HG02798 (cell line): ENCODE results near the gene ADIPOR2.

Experiments used
- ATAC-seq: cut with Tn5 transposase; IDR thresholded peaks from one replicate; pipeline ENCODE4 v1.9.1; 2021; ENCODE audit warnings: mild to moderate bottlenecking; ENCODE audit not compliant: unreplicated experiment, poor library complexity

ADIPOR2 gene

DNA sequence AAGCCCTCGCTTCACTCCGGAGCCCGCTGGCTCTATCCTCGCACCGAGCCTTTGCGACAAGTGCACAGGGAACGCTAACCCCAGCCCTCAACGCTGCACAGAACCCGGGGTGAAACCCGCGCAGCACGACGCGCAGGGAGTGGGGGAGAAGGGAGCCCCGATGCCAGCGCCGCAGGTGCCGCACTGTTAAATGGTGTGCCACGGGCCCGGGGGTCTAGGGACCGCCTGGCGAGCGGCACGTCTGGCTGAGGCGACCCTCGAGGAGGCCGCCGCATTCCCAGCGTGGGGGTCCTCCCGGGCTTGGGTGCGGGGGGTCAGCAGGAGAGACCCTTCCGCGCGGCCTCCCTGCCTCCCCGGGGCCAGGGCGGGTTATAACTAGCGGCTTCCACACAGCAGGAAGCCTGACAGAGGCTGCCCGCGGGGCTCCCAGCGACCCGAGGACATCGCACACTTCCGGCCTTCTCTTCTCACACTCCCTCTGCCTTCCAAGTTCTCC, 105.7 kb downstream of the ADIPOR2 start:
- ATAC-seq = peak; percentile 16

DNA sequence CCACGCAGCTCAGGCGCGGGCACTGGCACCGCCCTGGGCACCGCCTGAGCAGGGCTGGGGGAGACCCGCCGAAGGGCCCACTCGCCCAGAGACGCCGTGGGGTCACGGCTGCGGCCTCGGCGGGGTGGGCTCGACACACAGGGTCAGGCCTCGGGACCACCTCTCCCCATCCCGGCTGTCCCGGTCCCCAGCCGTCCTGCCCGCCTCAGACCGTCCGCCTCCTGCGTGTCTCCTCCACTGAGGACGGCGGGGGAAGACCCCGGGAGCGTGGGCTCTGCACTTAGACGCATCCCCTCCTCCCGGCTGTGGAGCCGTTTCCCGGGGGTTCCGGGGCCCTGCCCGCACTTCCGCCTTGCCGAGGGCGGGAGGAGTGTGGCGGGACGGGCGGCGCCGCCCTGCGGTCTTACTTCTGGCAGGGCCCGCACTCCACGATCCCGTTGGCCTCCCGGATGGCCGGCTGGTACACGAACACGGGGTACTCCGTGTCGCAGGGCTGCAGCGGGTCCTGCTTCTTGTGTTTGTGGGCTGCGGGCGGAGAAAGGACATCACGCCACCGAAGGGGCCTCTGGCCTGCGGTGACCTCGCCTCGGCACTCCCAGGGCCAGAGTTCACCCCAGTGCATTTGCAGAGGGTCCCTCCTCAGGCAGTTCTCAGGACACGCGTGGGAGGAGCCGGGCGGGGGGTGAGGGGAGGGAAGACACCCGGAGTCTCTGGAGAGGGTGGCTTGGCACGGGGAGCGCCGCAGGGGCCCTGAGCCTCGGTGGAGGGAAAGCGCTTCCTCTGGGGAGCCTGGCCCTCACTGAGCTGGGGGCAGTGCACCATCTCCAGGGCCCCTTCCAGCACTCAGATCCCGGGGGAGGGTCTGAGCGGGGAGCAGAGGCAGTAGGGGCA, 106.4 kb downstream of the ADIPOR2 start:
- ATAC-seq = no peak

DNA sequence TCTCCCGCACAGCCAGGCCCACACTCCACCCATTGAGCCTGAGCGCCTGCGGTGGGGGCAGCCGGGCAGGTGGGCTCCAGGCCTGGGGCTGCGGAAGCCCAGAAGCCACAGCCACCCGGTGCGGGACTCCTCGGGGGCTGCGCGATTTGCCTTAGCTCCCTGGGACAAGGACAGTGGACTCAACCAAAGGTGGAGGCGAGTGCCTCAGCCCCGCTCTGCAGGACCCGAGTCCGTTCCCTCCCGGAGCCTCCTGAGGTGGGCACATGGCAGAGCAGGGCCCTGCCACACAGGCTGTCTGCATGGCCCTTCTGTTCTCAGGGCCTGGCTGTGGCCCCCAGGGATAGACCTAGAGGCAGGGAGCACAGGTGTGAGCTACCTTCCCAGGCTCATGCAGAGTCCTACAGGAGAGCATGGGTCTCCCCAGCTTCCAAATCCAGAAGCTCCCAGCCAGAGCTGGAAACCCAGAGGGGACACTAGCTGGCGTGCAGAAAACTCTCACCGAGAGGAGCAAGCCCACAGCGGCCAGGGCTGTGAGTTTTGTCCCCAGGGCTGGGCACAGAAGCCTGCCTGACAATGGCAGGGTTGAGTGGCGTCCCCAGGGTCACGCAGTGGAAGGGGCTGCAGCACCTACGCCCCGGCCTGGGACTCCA, 107.2 kb downstream of the ADIPOR2 start:
- ATAC-seq = no peak

DNA sequence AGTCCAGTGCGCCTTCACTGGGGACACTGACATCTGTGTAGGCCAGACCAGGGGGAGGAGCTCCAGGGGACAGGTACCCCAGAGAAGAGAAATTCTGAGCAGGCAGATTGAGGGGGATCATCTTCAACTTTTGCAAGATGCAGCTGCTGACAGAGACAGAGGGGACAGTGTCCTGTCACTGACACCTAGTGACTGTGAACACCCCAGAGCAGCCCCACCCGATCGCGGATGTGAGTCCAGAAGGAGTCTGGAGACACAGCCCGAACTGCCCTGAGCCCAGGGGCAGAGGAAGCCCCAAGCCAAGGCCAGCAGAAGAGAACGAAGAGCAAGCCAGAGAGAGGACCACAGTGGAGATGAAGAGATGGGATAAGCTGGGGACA, 107.8 kb downstream of the ADIPOR2 start:
- ATAC-seq = no peak

DNA sequence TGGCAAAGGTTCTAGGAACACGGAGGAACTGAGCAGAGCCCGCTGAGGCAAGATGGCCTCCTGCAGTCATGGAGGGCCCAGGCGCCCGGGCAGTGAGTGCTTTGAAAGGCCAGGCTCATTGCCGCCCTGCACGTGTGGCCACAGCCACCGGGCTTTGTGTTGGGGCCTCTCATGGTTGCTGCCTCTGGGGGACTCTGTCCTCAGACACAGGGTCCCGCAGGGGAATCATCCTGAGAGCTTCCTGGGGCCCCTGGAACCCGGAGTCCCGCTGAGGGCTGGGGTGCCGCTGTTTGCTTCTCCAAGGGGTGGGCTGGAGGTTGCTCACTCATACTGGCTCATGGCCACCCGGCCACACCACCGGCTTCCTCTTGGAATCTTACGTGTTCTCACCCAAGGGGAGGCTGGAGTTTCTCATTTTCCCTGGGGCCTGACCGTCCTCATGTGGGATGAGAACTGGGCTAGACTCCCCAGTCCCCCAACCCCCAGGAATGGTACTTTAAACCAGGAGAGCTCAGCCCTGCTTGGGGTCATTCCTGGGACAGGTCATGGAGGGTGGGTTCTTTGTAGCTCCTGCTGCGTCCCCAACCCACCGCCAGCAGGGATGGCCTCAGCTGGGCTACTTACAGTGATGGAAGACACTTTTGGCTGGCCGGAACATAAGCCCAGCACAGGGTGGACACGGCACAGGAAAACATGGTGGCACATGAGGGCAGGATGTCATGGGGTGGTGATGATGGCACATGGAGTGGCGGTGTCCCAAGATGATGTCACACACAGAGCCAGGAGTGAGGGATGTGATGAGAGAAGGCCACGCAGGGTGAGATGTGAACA, 108.4 kb downstream of the ADIPOR2 start:
- no peak for ATAC-seq

DNA sequence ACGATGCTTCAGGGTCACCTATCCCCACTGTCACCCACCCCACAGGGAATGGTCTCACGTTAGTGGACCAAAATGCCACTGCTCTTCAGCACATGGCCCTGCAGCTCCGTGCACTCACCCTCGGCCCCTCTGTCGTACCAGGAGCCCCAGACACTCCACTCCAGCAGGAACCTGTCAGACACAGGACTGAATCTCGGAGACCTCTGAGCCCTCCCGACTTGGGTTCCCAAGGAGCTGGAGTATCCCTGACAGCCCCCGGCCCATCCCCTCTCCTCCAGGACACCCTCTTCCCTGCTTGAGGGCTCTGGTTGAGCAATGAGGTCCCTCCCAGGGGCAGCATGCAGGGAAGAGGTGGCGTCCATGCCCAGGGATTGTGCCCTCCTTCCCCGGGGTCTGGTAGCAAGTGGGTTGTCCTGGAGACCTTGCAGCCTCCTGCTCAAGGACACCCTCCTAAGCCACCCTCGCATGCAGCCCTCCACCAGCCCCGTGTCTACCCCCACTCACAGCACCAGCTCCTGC, 109.1 kb downstream of the ADIPOR2 start:
- ATAC-seq = no peak

DNA sequence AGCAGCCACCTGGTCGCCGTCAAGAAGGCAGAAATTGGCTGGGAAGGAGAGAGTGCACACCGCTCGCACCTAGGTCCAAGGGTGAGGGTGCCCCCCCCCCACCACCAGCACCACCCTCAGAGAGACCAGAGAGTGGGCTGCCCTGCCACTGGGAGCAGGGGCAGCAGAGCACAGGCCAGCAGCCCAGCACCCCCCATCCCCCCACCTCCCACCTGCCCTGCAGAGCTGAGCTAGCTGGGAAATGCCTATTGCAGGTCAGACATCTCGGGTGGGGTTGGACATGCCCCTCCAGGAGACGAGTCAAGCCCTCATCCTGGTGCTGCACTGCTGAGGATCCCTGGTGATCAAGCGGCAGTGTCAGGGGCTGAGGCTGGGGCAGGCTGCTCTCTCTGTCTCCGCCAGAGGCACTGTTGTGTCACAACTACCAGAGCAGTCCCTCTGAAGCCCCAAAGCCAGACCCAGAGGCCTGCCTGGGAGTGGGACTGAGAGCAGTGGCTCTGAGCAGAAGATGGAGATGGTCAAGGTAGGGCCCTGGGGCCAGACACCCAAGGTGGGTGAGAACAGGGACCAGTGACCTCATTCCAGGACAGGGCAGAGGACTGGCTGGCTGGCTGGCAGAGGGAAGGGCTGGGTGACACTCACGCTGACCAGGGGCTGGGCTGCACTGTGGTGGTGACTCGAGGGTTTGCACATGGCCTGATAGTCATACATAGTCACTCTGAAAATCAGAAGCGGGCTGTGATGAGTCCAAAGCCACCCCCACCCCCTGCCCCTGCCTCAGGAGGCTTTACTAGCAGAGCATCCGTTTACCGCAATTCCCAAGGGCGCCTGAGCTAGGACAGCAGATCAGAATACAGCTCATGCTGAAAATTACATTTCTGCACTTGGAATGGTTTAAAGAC, 109.8 kb downstream of the ADIPOR2 start:
- ATAC-seq = no peak

DNA sequence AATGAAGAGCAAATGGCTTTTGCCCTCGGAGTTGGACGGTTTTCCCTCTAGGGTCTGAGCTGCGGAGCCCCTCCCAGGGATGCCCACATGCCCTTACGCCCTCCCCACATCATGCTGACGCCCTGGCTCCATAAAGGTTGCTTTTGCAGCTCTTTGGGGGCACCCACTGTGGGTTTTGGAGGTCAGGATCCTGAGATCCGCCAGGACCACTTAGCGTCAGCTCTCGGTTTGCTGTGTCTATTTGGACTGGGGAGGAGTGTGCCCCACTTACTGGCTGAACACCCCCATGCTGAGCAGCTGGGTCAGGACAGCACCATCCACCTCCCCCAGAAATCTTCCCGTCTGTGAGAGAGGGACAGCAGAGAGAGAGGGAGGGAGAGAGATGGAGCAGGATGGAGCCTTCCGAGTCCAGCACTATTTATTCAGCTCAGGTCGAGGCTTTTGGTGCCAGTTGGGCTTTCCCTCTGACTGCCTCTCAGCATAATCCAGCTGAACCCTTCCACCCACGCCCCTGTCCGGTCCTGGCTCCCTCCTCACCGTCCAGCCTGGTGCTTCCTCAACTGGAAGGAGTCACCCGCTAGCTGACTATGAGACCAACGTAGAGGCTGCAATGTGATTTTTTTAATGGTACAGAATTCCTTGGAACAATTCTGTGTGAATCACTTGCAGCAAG, 110.6 kb downstream of the ADIPOR2 start:
- no peak for ATAC-seq

DNA sequence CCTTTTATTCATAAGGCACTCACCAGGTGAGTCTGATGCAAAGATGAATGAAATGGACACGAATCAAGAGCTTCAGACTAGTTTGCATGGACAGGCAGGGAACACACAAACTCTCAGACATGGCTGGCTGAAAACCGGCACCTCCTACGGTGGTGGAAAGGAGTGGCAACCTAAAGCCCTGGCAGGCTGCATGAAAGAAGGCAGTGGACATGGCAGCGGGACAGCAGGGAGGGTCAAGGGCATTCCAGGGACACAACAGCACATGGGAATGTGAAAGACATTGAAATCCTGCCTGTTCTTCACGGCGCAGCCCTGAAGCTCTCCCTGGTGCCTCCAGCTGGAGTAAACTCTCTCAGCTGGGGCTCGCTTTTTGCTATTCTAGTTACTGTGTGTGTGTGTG, 112.9 kb downstream of the ADIPOR2 start:
- ATAC-seq = no peak

DNA sequence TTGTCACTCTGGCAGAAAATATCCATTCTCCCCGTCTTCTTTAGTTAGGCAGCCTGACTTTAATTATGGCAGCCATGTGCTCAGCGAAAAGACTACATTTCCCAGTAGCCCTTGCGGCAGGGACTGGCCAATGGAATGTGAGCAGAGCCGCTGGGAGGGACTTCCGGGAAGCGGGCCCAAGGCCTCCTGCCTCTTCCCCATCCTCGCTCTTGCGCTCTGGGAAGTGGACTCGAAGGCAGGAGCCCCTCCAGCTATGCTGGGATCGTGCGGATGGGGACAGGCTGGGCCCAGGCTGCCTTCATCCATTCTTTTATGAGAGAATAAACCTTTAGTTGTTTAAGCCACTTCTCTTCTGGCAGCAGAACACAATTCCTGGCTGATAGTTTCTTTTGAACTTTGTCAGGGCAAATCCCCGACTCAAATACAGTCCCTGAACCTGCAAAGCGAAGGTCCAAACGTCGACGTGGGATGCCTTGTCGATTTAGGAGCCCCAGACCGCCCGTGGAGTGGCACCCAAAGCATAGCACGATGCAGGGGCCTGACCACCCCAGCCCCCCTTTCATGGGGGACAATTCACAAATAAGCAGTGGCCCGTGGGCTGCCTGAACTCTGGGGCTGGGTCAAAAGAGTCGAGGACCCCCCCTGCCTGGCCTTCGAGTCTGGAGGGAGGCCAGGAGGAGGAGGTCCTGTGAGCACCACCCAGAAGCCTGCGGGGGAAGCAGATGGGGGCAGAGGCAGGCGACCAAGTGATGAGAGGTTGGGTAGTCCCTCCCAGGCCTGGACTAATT, 113.9 kb downstream of the ADIPOR2 start:
- peak; percentile 92 for ATAC-seq

DNA sequence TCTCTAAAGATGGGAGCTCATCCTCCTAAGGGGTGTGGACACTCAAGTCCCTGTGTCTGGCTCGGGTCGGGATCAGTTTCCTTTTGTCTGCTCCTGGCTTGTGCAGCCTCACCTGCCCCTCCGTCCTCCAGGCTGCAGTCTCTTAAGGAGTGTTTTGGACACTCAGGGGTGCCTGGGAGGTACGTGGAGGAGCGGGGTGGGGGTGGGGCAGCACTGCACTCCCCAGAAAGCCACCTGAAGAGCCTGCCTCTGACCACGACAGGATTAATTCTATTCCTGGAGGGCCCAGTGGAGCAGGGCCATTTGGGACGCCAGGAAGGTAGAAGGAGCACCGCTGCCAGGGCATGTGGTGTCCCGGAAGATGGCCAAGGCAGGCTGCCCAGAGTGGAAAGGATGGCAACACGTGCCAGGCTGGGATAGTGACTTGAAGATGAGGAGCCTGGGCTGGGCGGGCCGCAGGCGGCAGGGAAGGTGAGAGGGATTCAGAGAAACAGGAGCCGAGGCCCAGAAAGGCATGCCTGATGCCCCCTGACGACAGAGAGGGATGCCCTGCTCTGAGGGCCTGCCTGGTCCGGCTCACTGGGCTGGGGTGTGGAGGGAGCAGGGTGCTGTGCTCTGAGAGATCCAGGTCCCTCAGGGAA, 114.7 kb downstream of the ADIPOR2 start:
- ATAC-seq = no peak

DNA sequence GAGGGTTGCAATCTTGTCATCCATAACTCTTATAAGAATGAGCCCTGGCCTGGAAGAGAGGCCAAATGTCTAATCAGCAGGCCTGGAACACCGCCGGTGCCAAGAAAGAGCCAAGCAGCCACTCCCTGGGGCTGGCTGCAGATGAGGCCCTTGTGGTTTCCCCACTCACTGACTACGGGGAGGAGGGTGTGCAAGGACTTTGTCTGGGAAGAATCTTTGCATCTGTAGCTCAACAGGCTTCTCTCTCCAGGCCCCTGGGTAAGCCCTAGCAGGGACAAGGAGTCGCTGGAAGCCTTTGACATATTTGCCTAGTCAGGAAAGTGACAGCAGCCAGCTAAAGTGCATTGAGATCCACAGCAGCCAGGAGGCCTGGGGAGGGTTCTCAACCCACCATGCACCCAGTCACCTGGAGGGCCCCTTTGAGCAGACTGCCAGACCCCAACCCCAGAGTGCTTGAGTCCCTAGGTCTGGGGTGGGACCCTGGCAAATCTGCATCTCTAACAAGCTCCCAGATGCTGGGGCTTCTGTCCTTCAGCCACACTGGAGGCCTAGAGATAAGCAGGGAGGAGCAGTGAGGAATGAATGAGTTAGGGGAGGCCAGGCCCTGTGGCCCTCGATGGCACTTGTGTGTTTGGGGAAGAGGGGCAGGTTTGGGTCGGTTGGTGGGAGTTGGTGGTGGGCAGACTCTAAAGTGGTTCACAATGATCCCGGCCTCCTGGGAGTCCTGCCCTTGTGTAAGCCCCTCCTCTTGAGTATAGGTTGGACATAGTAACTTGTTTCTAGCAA, 115.6 kb downstream of the ADIPOR2 start:
- ATAC-seq = no peak

DNA sequence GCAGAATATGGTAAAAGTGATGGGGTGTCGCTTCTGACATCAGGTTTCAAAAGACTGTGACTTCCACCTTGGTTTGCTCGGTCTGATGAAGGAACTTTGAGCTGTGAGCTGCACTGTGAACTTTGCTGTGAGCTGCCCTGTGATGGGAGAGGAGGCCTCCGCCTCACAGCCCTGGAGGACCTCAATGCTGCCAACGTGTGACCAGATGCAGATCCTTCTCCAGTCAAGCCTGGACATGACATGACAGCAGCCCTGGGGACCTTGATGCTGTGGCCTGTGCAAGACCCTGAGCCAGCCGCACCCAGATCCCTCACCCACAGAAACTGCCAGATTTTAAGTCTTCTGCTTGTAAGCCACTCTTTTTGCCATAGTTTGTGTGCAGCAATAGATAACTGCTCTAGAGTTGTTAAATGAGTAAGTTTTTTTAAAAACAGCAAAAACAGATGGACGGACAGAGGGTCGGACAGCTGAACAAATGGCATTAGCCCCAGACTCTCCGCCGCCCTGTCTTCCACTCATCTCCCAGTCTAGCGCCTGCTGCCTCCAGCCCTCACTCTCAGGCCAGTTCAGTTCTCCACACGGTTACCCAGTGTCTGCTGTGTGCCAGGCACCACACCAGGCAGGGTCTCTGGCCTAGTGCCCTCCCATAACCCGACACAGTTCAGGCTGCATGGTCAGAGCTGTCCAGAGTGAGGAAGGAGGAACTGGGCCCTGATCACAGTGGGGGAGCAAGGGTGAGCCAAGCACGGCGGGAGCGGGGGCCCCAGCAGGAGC, 116.4 kb downstream of the ADIPOR2 start:
- no peak for ATAC-seq

DNA sequence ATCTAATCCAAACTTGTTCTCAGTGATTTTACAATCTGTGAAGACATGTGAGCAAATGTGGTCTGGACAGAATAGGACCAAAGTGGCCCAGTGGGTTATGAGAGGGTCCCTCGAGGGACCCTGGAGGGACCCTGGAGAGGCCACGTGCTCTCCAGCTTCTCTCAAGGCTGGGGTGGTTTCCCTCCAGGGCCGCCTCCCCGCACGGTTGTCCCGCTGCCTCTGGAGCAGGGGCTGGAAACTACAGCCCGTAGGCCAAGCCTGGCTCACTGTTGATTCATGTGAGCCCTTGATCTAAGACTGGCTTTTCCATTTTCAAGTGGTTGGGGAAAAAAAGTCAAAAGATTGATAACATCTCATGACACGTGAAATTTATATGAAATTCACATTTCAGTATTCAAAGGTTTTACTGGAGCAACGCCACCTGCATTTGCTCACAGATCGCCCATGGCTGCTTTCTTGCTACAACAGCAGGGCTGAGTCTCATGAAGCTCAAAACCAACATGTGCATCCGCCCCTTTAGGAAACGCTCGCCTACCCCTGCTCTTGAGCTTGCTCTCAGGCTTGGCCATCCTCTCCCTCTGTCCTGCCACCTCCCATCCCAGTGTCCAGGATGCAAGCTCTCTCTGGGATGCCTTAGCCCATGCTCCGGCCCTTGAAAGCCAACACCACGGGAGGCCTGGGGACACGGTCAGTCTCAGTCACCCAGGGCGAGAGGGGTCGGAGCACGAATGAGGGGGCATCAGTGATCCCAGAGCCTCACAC, 117.3 kb downstream of the ADIPOR2 start:
- no peak for ATAC-seq

DNA sequence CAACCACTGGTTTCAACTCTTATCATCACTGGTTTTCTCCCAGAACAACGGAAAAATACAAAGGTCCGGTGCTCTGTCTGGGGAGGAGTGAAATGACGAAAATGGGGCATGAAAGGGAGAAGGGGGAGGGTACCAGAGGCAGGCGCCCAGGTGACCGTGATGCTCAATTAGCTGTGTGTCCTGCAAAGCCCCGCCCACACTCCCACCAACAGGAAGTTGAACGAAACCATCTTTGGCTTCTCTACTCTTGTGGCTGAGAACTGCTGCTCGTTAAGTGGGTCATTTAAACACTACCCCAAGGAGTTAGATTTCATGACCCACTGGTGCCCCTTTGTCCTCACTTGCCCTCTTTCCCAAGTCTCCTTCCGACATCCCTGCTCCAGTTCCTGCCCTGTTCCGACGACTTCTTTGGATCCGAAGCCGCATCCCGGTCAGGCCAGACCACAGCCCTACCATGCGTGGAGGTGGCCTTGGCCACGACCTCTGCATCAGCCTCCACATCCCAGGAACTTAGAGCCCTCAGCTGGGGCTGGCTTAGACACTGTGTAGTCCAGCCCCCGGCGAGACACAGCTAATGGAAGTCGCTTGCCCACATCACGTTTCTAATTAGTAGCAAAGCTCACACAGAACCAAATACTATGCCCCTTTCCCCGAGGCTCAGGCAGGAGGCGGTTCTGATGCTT, 118.1 kb downstream of the ADIPOR2 start:
- ATAC-seq = no peak
